C4-2B (cell line): ENCODE measurements around the gene TMSB15B.

Experiments used
- CTCF ChIP-seq: fragments of 450-650 bp; conservative IDR thresholded peaks from 2 replicates; pipeline ENCODE4 v1.5.1; 2017; ENCODE audit warnings: mild to moderate bottlenecking
- ZFX ChIP-seq: fragments of 450-650 bp; IDR thresholded peaks from 2 replicates; pipeline ENCODE4 v1.6.1; 2017

DNA sequence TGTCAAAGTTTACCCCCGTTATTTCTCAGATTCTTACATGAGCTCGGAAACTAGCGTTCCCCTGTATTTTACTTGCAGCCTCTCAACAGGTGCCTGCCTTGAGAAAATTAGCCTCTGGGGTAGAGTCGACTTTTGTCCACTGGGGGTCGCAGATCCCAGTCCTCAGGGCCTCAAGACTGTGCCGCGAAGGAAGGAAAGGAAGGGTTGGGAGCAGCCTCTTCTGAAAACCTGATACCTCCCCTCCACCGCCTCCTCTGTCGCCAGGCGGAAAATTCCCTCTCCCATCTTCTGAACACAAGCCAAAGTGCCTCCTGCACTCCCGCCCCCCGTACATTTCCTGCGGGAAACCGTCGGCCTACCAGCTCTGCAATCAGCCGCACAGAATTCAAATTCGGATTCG is 44.4 kb upstream of the TMSB15B start:
- peak; percentile 61 for TF ChIP-seq CTCF
- TF ChIP-seq ZFX, result no peak
